ENCODE data around the gene GAS2.

Gene GAS2

DNA sequence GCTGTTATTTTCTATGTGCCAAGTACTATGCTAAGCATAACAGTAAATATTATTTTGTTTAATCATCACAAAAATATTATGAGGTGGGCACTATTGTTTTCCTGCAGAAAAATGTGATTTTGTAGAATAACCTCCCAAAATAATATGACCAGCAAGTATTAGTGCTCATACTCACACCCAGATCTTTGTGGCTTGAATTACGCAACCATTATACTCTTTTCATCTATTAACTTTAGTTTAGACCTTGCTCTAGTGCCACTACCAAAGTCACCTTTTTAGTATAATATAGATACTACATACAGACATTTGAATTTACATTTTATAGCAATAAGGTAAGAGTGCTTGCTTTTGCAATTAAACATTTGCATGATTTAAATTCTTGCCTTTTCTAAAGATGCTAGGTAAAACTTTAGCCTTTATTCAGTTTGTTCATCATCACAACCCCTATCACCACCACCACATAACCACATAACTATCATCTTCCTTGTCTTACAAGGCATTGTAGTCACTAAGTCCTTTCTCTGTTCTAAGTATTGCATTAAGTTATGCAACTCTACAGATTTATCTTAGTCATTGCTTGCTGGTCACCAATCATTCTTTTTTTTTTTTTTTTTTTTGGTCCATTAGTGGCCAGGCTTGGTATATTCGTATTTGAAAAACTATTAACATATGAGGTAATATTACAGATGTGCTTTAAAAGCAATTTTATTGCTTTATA is 68.4 kb downstream of the GAS2 start:
- H3K4me3 ChIP-seq (ENCODE audit: low read depth, low read length): no peak overlapping the region
- no peak for TF ChIP-seq CTCF (IDR thresholded peaks at IDR 0.05; ENCODE audit: borderline replicate concordance, insufficient read depth, low read depth, low read length)

DNA sequence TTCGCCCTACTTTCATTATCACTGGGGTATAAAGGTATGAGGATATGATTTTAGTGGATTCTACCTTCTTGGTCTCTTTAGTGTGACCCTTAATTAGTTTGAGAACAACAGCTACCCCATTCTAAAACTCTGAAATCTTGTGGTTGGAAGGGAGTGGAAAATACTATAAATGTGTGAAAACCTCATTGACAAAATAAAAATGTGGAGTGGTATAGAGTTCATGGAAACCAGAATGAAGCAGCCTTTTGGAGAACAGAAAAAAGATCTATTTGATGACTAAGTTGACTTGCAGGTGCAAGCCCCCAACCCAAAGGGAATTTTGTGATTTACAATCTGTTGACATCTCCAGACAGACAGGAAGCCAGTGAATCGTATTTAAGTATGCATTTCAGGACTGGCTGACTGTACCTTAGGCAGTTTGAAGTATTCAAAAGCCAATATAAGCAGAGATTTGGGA is 75.8 kb downstream of the GAS2 start:
- no peak overlapping the region for H3K4me3 ChIP-seq (ENCODE audit: low read depth, low read length)
- no peak for TF ChIP-seq CTCF (IDR thresholded peaks at IDR 0.05; ENCODE audit: borderline replicate concordance, insufficient read depth, low read depth, low read length)

GRCh38 chr11:22749536-22749935 is 83.1 kb downstream of the GAS2 start:
- no peak overlapping the region for H3K4me3 ChIP-seq (ENCODE audit: low read depth, low read length)
- no peak for TF ChIP-seq CTCF (IDR thresholded peaks at IDR 0.05; ENCODE audit: borderline replicate concordance, insufficient read depth, low read depth, low read length)

GRCh38 chr11:22752908-22753310 is 86.5 kb downstream of the GAS2 start:
- no peak for TF ChIP-seq CTCF (IDR thresholded peaks at IDR 0.05; ENCODE audit: borderline replicate concordance, insufficient read depth, low read depth, low read length)
- no peak overlapping the region for H3K4me3 ChIP-seq (ENCODE audit: low read depth, low read length)

GRCh38 chr11:22753416-22753815 is 87.0 kb downstream of the GAS2 start:
- H3K4me3 ChIP-seq (ENCODE audit: low read depth, low read length): no peak overlapping the region
- no peak for TF ChIP-seq CTCF (IDR thresholded peaks at IDR 0.05; ENCODE audit: borderline replicate concordance, insufficient read depth, low read depth, low read length)

DNA sequence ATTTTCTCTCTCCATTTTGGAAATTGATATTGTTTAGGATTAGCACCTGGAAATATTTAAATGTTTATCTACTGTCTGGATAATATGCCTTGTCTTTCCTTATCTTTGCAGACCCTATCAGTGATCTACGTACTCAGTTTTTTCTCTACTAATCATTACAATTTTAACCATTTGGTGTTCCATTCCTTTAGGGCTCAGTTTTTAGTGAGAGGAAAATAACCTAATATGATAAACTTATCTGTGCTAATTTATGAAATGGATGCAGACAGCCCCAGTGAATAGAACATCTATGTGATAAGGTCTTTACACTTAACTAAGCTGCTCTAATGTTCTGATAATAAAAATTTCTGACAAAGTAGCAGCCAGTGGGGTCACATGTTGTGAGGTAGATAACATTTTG is 94.7 kb downstream of the GAS2 start:
- TF ChIP-seq CTCF (IDR thresholded peaks at IDR 0.05; ENCODE audit: borderline replicate concordance, insufficient read depth, low read depth, low read length): no peak
- no peak overlapping the region for H3K4me3 ChIP-seq (ENCODE audit: low read depth, low read length)

DNA sequence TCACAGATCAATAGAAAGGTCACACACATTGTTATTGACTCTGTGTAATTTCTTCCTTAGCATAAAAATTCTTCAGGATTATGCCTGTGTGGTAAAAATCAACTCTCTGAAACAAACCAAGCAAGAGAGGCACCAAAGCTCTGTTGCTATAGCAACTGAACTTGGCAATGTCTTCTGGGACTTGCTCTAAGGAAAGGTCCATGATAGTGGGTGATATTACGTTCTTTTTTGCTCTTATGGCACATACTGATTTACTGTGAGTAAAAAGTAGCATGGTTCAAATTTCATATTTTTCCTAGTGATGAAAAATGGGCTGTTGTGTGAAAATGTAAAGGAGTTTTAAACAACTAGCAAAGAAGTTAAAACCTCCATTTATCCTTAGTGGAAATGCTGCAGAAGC is 96.8 kb downstream of the GAS2 start:
- no peak for TF ChIP-seq CTCF (IDR thresholded peaks at IDR 0.05; ENCODE audit: borderline replicate concordance, insufficient read depth, low read depth, low read length)
- no peak overlapping the region for H3K4me3 ChIP-seq (ENCODE audit: low read depth, low read length)
